ENCODE data around the gene SREBF2.

SREBF2 gene

GRCh38 chr22:41923595-41924276 lies 90.8 kb downstream of the SREBF2 start:
- TF ChIP-seq, protein P1, sequence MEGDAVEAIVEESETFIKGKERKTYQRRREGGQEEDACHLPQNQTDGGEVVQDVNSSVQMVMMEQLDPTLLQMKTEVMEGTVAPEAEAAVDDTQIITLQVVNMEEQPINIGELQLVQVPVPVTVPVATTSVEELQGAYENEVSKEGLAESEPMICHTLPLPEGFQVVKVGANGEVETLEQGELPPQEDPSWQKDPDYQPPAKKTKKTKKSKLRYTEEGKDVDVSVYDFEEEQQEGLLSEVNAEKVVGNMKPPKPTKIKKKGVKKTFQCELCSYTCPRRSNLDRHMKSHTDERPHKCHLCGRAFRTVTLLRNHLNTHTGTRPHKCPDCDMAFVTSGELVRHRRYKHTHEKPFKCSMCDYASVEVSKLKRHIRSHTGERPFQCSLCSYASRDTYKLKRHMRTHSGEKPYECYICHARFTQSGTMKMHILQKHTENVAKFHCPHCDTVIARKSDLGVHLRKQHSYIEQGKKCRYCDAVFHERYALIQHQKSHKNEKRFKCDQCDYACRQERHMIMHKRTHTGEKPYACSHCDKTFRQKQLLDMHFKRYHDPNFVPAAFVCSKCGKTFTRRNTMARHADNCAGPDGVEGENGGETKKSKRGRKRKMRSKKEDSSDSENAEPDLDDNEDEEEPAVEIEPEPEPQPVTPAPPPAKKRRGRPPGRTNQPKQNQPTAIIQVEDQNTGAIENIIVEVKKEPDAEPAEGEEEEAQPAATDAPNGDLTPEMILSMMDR (IDR thresholded peaks at IDR 0.05; ENCODE audit: insufficient read depth, missing control alignments): no peak
- no peak for DNase-seq (ENCODE audit: insufficient read length, low spot score)
- FAIRE-seq: no peak

DNA sequence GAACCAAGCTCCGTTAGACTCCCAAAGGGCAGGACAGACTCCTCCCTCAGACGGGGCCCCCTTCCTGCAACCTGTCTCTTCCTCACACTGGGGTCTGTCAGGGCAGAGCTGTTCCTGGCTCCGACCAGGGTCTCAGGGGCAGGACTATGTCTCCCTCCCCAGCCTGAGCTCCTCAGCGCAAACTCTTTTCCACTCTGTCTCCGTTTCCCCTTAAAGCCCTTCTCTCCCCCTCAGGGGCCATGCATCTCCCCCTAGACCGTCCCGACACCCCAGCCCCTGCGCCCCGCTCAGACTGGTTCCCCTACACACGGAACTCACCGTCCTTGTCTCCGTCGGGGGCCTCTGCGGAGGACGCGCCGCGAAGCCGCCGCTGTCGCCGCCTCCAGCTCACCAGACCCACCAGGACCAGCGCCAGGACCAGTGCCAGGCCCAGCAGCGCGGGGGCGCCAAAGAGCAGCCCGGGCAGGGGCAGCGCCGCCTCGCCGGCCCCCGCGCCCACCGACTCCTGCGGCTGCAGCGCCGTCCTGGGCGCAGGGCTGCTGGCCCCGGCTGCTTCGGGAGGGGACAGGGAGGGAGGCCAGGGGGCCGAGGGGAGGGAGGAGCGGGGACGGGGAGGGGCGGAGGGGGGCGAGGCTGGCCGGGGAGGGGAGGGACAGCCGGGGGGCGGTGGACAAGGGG lies 93.0 kb downstream of the SREBF2 start:
- DNase-seq (ENCODE audit: insufficient read length, low spot score): no peak
- FAIRE-seq: no peak
- TF ChIP-seq, protein P1 (IDR thresholded peaks at IDR 0.05; ENCODE audit: insufficient read depth, missing control alignments): peak; percentile 58

DNA sequence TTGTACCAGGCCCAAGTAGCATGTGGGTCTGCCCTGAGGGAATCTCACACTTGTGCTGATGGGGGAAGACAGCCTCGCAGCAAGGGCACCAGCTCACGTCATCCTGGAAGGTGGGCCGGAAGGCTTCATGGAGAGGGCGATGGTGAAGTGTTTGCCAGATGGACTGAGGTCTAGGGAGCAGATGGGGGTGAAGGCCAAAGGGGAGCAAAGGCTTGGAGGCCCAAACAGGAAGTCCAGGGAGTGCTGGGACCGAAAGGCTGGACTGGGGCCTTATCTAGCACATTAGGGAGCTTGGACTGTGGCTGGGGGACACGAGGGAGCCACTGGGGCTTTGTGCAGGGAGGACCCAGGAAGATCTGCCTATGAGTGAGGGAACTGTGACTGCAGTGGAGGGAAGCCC lies 94.9 kb downstream of the SREBF2 start:
- DNase-seq (ENCODE audit: insufficient read length, low spot score) (no peak), FAIRE-seq (no peak)
- TF ChIP-seq, protein P1 (IDR thresholded peaks at IDR 0.05; ENCODE audit: insufficient read depth, missing control alignments): no peak

DNA sequence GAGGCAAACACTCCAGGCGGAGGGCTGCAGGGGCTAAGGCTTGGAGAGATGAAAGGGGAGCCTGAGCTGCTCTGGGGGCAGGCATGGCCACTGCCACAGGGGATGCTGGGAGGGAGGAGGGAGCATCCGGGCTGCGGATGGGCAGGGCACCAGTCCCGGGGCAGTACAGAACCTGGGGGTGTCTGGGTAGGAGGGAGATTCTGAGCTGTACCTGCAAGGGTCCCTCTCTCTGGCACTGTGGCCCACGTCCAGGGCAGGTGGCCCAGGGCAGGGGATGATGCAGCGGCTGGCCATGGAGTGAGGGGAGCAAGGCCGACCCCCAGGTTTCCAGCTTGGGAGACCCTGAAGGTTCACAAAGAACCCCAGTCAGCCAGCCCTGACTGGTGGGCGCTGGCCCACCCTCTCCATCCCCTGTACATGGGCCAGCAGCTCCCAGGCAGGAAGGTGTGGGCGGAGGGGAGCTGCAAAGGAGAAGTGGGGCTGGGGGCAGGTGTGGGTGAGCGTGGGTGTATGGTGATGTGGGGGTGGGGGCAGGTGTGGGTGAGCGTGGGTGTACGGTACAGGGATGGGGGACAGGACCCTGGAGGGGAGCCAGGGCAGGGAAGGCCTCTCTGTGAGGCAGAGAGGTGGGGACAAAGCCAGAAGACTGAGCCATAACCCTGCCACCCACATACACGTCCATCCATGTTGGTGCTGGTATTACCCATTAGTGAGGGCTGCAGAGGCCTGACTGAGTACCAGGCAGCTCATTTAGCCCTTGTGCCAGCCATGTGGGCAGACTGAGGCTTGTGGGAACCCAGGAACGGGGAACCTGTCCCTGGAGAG lies 95.9 kb downstream of the SREBF2 start:
- FAIRE-seq (no peak), DNase-seq (ENCODE audit: insufficient read length, low spot score) (no peak)
- TF ChIP-seq, protein P1 (IDR thresholded peaks at IDR 0.05; ENCODE audit: insufficient read depth, missing control alignments): no peak

DNA sequence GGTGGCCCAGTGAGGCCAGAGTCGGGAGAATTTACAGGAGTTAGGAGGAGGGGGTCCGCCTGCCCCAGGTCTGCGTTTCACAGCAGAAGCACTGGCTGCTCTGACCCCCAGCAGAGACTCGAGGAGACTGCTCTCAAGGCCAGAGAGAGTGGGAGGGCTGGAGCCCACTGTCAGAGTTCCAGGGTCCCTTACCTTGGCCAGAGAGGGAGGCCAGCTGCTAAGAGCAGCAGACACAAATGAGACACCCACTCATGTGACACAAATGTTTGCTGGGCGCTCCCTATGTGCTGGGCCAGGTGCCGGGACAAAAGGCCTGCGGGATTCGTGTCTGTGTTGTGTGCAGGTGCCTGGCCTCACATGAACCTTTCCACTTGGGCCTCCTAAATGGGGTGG lies 96.5 kb downstream of the SREBF2 start:
- TF ChIP-seq, protein P1 (IDR thresholded peaks at IDR 0.05; ENCODE audit: insufficient read depth, missing control alignments): no peak
- FAIRE-seq: no peak
- no peak for DNase-seq (ENCODE audit: insufficient read length, low spot score)

DNA sequence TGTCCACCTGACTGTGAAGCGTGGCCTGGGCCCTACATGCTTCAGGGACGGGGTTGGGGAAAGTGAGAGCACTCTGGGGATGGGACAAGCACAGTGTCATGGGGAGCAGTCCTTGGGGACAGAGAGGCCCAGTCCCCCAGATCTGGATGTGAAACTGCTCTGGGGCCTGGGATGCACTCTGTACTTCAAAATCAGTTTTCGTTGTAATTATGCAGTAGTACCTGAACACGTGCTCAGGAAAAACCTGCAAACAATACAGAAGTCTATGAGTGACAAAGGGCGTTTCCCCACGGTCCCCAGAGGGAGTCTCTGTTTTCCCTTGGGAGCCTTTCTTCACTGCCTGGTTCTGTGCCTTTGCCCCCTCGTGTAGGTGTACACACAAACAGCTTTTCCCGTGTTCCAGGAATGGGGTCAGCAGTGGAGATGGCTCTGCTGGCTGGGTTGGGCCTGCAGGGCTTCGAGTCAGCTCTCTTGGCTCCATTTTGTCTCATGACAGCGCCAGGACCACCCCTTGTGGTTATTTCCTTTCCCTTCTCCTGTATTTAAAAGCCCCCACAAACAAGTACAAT lies 98.9 kb downstream of the SREBF2 start:
- no peak for FAIRE-seq
- TF ChIP-seq, protein P1 (IDR thresholded peaks at IDR 0.05; ENCODE audit: insufficient read depth, missing control alignments): no peak
- no peak for DNase-seq (ENCODE audit: insufficient read length, low spot score)

Data from D721Med (cell line).